A549 (cell line): Measurements from ENCODE around the gene SH2B2. TPM values are rescaled to one million over a fixed set of nuclear protein-coding genes. Genes with fewer than 3 reads are reported as not detected.
A peak's percentile ranks its signal among the peaks of the same experiment; 100 is the strongest.

Experiments used
- ATAC-seq, 2 experiments: fragments of 200-7000 bp in 1 of 2; fragments of >200 bp in 1 of 2; cut with Nextera tagmentation in 1 of 2; cut with Tn5 transposase in 1 of 2; 3 replicates each; pipeline versions ENCODE4 v1.8.0 to v1.9.1; 2018 to 2020; ENCODE audit warnings: mild to moderate bottlenecking in 1 of 2, moderate library complexity in 1 of 2
- CTCF ChIA-PET: fragments of 300-600 bp; sonication (Branson Sonifier 250); formaldehyde crosslinking; extraction: SDS; loops from one replicate; lab custom pipeline; 2021; ENCODE audit warnings: antibody characterized with exemption, inconsistent platforms; lab: Yijun Ruan, JAX
- POLR2A ChIA-PET: fragments of 350-600 bp; formaldehyde crosslinking; extraction: SDS; loops from one replicate; lab custom pipeline; 2021; ENCODE audit warnings: antibody characterized with exemption, inconsistent platforms; lab: Yijun Ruan, JAX
- DNase-seq, 2 experiments: peaks; one replicate each; pipeline versions ENCODE4 v3.0.0 to v3.0.0-alpha.2; 2011 to 2016; ENCODE audit warnings: low read depth in 1 of 2, low spot score in 1 of 2
- FAIRE-seq: peaks from 2 replicates; lab custom pipeline; 2011; peaks lifted over from hg19 to GRCh38; lab: Jason Lieb, UNC
- H3K27ac ChIP-seq, 2 experiments: fragments of >200 bp; sonication (Bioruptor Twin); formaldehyde crosslinking; 3 replicates each; pipeline ENCODE4 v1.5.1; 2016 to 2017
- H3K4me1 ChIP-seq: fragments of >200 bp; sonication (Bioruptor Twin); formaldehyde crosslinking; 3 replicates; pipeline ENCODE4 v1.6.1; 2016
- H3K4me2 ChIP-seq: fragments of >200 bp; sonication (Bioruptor Twin); formaldehyde crosslinking; 3 replicates; pipeline ENCODE4 v1.6.1; 2016
- H3K4me3 ChIP-seq: fragments of >200 bp; sonication (Bioruptor Twin); formaldehyde crosslinking; 3 replicates; pipeline ENCODE4 v1.5.1; 2016
- H3K9me3 ChIP-seq: fragments of >200 bp; sonication (Bioruptor Twin); formaldehyde crosslinking; 3 replicates; pipeline ENCODE4 v1.6.1; 2016
- CEBPB ChIP-seq, 2 experiments: fragments of >200 bp in 1 of 2; sonication (Bioruptor Twin) in 1 of 2; formaldehyde crosslinking in 1 of 2; IDR thresholded peaks; 2 replicates each; pipeline ENCODE4 v1.6.1; 2012 to 2016
- CTCF ChIP-seq: fragments of >200 bp; sonication (Bioruptor Twin); formaldehyde crosslinking; IDR thresholded peaks from 3 replicates; pipeline ENCODE4 v1.5.1; 2016
- EHMT2 ChIP-seq: fragments of 200-600 bp; sonication (generic); IDR thresholded peaks from 2 replicates; pipeline ENCODE4 v1.6.1; 2016; ENCODE audit warnings: antibody characterized with exemption, low read depth, mild to moderate bottlenecking, moderate library complexity
- FOSL2 ChIP-seq, 2 experiments: fragments of 450-650 bp in 1 of 2; fragments of >200 bp in 1 of 2; sonication (Bioruptor Twin) in 1 of 2; formaldehyde crosslinking; IDR thresholded peaks; 2 replicates each; pipeline versions ENCODE4 v1.5.0 to v1.6.1; 2016 to 2020; ENCODE audit warnings: mild to moderate bottlenecking in 1 of 2, moderate library complexity in 1 of 2
- HES2 ChIP-seq: fragments of >200 bp; sonication (Bioruptor Twin); formaldehyde crosslinking; IDR thresholded peaks from 2 replicates; pipeline ENCODE4 v1.6.1; 2016
- HOXA7 ChIP-seq: fragments of 250-450 bp; sonication (Bioruptor Pico); IDR thresholded peaks from 2 replicates; pipeline ENCODE4 v1.5.0; 2020; ENCODE audit warnings: mild to moderate bottlenecking, moderate library complexity
- KDM1A ChIP-seq: fragments of 200-600 bp; sonication (generic); IDR thresholded peaks from 2 replicates; pipeline ENCODE4 v1.6.1; 2016; ENCODE audit warnings: low read depth, mild to moderate bottlenecking
- MAZ ChIP-seq: fragments of 150-350 bp; IDR thresholded peaks from 2 replicates; pipeline ENCODE4 v1.6.1; 2014; ENCODE audit warnings: antibody characterized with exemption, low read depth, low read length, borderline replicate concordance
- NFE2L2 ChIP-seq: fragments of 150-350 bp; conservative IDR thresholded peaks from 2 replicates; pipeline ENCODE4 v1.6.1; 2014; ENCODE audit warnings: low read length
- RAD21 ChIP-seq, 2 experiments: fragments of >200 bp in 1 of 2; sonication (Bioruptor Twin) in 1 of 2; formaldehyde crosslinking in 1 of 2; IDR thresholded peaks in 1 of 2; conservative IDR thresholded peaks in 1 of 2; 2 replicates in 1 of 2; 3 replicates in 1 of 2; pipeline ENCODE4 v1.6.1; 2012 to 2018; ENCODE audit warnings: inconsistent platforms in 1 of 2
- RFX5 ChIP-seq: fragments of 450-650 bp; IDR thresholded peaks from 2 replicates; pipeline ENCODE4 v1.7.1; 2014; ENCODE audit warnings: antibody characterized with exemption, mild to moderate bottlenecking, moderate library complexity
- SMC3 ChIP-seq: fragments of >200 bp; sonication (Bioruptor Twin); formaldehyde crosslinking; IDR thresholded peaks from 3 replicates; pipeline ENCODE4 v1.6.1; 2018; ENCODE audit warnings: inconsistent platforms
- ZFP36 ChIP-seq: fragments of 450-650 bp; IDR thresholded peaks from 2 replicates; pipeline ENCODE4 v1.6.1; 2014; ENCODE audit warnings: borderline replicate concordance; ENCODE audit not compliant: partially characterized antibody
- WGBS: methylation state at CpG from one replicate; pipeline ENCODE4 v1.1.6; 2017; ENCODE audit errors: missing lambda C conversion rate; 5-methylcytosine and 5-hydroxymethylcytosine counted together
- polyA plus RNA-seq, 4 experiments: library from polyadenylated mRNA; depleted of rRNA in 3 of 4; stranded (reverse); fragments of >200 nt; fragmentation: RNase III in 1 of 4; extraction: RNeasy Plus Mini Kit Qiagen cat#74134 plus additional on column Dnase treatment in 1 of 4; gene quantifications; 2 replicates in 3 of 4; 3 replicates in 1 of 4; pipeline ENCODE4 v1.2.3, GENCODE V29; 2011 to 2017

The SH2B2 gene
- polyA plus RNA-seq, 2 of the 4 experiments (the other 2 are of a cell fraction), result 1.1 to 2.3 TPM

- Histone ChIP-seq H3K4me3 (no peak overlapping the region), H3K27ac (peak overlapping the region; percentile 3 to 83; a peak in 4 of 6 replicates), H3K9me3 (no peaks in the 10 kb centered on the region), H3K4me2 (peak overlapping the region; percentile 17; the same call in 2 of the 3 replicates), H3K4me1 (peaks cover 29% of the 10 kb centered on the region)
- ATAC-seq (peak; percentile 70 to 90), FAIRE-seq (no peak), DNase-seq (peak; percentile 81 to 91)
- ChIA-PET CTCF (interaction anchor here (0.5 to 7.1 kb wide), 55 partner anchors 10 to 964 kb away, joined by 3 to 106 read pairs (median 4); partner anchors contain the start of gene PRKRIP1), POLR2A (no interaction called here)
- WGBS, result 39% methylated on average over 21 of the region's 21 CpGs
- TF ChIP-seq RFX5 (no peak), HES2 (no peak), SMC3 (peak; percentile 94), KDM1A (no peak), FOSL2 (IDR thresholded peaks at IDR 0.05) (no peak), FOSL2 (CRISPR knock-in tag; IDR thresholded peaks at IDR 0.05) (peak; percentile 40), MAZ (no peak), CTCF (peak; percentile 95), EHMT2 (no peak), RAD21 (conservative IDR thresholded peaks at IDR 0.05 in 1 of 2, IDR thresholded peaks at IDR 0.05 in 1 of 2) (peak; percentile 98), HOXA7 (no peak)
Observed at GRCh38 chr7:102272075-102272916, 14.4 kb upstream of the SH2B2 start.

GRCh38 chr7:102272917-102273748, 13.5 kb upstream of the SH2B2 start:
- DNase-seq (no peak), ATAC-seq (no peak; a peak in 1 of 6 replicates), FAIRE-seq (no peak)
- Histone ChIP-seq H3K4me1 (peaks cover 29% of the 10 kb centered on the region), H3K4me3 (no peak overlapping the region), H3K4me2 (peak overlapping the region; percentile 64), H3K9me3 (no peaks in the 10 kb centered on the region), H3K27ac (peak overlapping the region; percentile 71 to 83)
- TF ChIP-seq ZFP36 (peak; percentile 80), NFE2L2 (no peak), HES2 (no peak), CEBPB (IDR thresholded peaks at IDR 0.05) (no peak), RAD21 (conservative IDR thresholded peaks at IDR 0.05 in 1 of 2, IDR thresholded peaks at IDR 0.05 in 1 of 2) (no peak)
- POLR2A ChIA-PET, result interaction anchor here (0.5 to 1.5 kb wide), 5 partner anchors 14 to 586 kb away, joined by 3 to 7 read pairs (median 3); partner anchors contain the start of gene PRKRIP1
- CTCF ChIA-PET, result interaction anchor here (0.5 to 7.1 kb wide), 48 partner anchors 9 to 965 kb away, joined by 3 to 106 read pairs (median 4); partner anchors contain the start of gene PRKRIP1
- 82% methylated on average over 14 of the region's 16 CpGs for WGBS
